Stimulated activated CD4-positive, alpha-beta T cell treated with anti-CD3 and anti-CD28 coated beads, Interleukin-1b, Interleukin-23, amount 100 ng/mL, for 48 hours (primary cell): Measurements from ENCODE around the gene XXYLT1.

Source experiments
- DNase-seq: peaks from one replicate; pipeline ENCODE4 v3.0.0-alpha.2; 2020

XXYLT1 gene

GRCh38 chr3:195036574-195036973, 234.4 kb downstream of the XXYLT1 start:
- DNase-seq: no peak

- no peak for DNase-seq
Observed at GRCh38 chr3:195036203-195036505, 234.8 kb downstream of the XXYLT1 start.

- DNase-seq: no peak
Observed at GRCh38 chr3:195035345-195036202, 235.4 kb downstream of the XXYLT1 start.

- no peak for DNase-seq
Observed at GRCh38 chr3:195034541-195034940, 236.4 kb downstream of the XXYLT1 start.

- DNase-seq: no peak
Observed at GRCh38 chr3:195034101-195034500, 236.9 kb downstream of the XXYLT1 start.

GRCh38 chr3:195033531-195034091, 237.3 kb downstream of the XXYLT1 start:
- DNase-seq: no peak

GRCh38 chr3:195032955-195033354, 238.0 kb downstream of the XXYLT1 start:
- no peak for DNase-seq

- DNase-seq: no peak
Observed at GRCh38 chr3:195032106-195032759, 238.7 kb downstream of the XXYLT1 start.

- no peak for DNase-seq
Observed at GRCh38 chr3:195031574-195032003, 239.4 kb downstream of the XXYLT1 start.

- DNase-seq: no peak
Observed at GRCh38 chr3:195030791-195031321, 240.1 kb downstream of the XXYLT1 start.

- no peak for DNase-seq
Observed at GRCh38 chr3:195028877-195029606, 241.9 kb downstream of the XXYLT1 start.

GRCh38 chr3:195025884-195026200, 245.1 kb downstream of the XXYLT1 start:
- no peak for DNase-seq

GRCh38 chr3:195025056-195025883, 245.7 kb downstream of the XXYLT1 start:
- DNase-seq: no peak

GRCh38 chr3:195023989-195024388, 247.0 kb downstream of the XXYLT1 start:
- DNase-seq: no peak

- DNase-seq: no peak
Observed at GRCh38 chr3:195023576-195023975, 247.4 kb downstream of the XXYLT1 start.

- no peak for DNase-seq
Observed at GRCh38 chr3:195021692-195022091, 249.3 kb downstream of the XXYLT1 start.

- DNase-seq: no peak
Observed at GRCh38 chr3:195020921-195021320, 250.0 kb downstream of the XXYLT1 start.

- no peak for DNase-seq
Observed at GRCh38 chr3:195020185-195020584, 250.8 kb downstream of the XXYLT1 start.

- DNase-seq: no peak
Observed at GRCh38 chr3:195019335-195019734, 251.6 kb downstream of the XXYLT1 start.
